GM18511 (cell line): ENCODE measurements around the gene LYPD3.

ENCODE experiments used
- ATAC-seq: cut with Tn5 transposase; IDR thresholded peaks from one replicate; pipeline ENCODE4 v1.9.1; 2021; ENCODE audit warnings: mild to moderate bottlenecking, moderate library complexity; ENCODE audit not compliant: unreplicated experiment

Gene LYPD3

GRCh38 chr19:43486412-43486811 is 21.0 kb upstream of the LYPD3 start:
- no peak for ATAC-seq

- ATAC-seq, result no peak
Observed at GRCh38 chr19:43485951-43486350, 20.5 kb upstream of the LYPD3 start.

GRCh38 chr19:43483281-43483680 is 17.9 kb upstream of the LYPD3 start:
- no peak for ATAC-seq

- ATAC-seq, result no peak
Observed at GRCh38 chr19:43482193-43482592, 16.8 kb upstream of the LYPD3 start.

- ATAC-seq, result no peak
Observed at GRCh38 chr19:43481701-43482100, 16.3 kb upstream of the LYPD3 start.

GRCh38 chr19:43480574-43480973 is 15.2 kb upstream of the LYPD3 start:
- ATAC-seq, result no peak

GRCh38 chr19:43479961-43480561 is 14.7 kb upstream of the LYPD3 start:
- no peak for ATAC-seq

GRCh38 chr19:43479226-43479625 is 13.8 kb upstream of the LYPD3 start:
- no peak for ATAC-seq

- no peak for ATAC-seq
Observed at GRCh38 chr19:43478323-43478722, 12.9 kb upstream of the LYPD3 start.

GRCh38 chr19:43476606-43477005 is 11.2 kb upstream of the LYPD3 start:
- no peak for ATAC-seq

GRCh38 chr19:43474986-43475705 is 9.7 kb upstream of the LYPD3 start:
- ATAC-seq, result peak; percentile 78

- ATAC-seq, result no peak
Observed at GRCh38 chr19:43474487-43474886, 9.1 kb upstream of the LYPD3 start.

GRCh38 chr19:43471091-43471490 is 5.7 kb upstream of the LYPD3 start:
- ATAC-seq, result no peak

- ATAC-seq, result no peak
Observed at GRCh38 chr19:43470288-43470687, 4.9 kb upstream of the LYPD3 start.

- ATAC-seq, result no peak
Observed at GRCh38 chr19:43469160-43469480, 3.7 kb upstream of the LYPD3 start.

GRCh38 chr19:43468354-43469159 is 3.1 kb upstream of the LYPD3 start:
- no peak for ATAC-seq

- ATAC-seq, result no peak
Observed at GRCh38 chr19:43467730-43468129, 2.3 kb upstream of the LYPD3 start.

- ATAC-seq, result no peak
Observed at GRCh38 chr19:43467276-43467675, 1.9 kb upstream of the LYPD3 start.

- ATAC-seq, result no peak
Observed at GRCh38 chr19:43466793-43467192, 1.4 kb upstream of the LYPD3 start.

- ATAC-seq, result peak; percentile 54
Observed at GRCh38 chr19:43464134-43464775, 1.2 kb downstream of the LYPD3 start.

GRCh38 chr19:43463381-43464133 is 1.9 kb downstream of the LYPD3 start:
- ATAC-seq, result peak; percentile 89
